GM10266 (cell line): ENCODE data around the gene DPH6.
"Not testable (repeated sequence)": the region's sequence is repeated elsewhere in the genome, so short reads cannot be mapped to it uniquely, and the experiment has no call there.

Experiments used
- DNase-seq: peaks from one replicate; pipeline ENCODE4 v3.0.0; 2012; ENCODE audit errors: extremely low spot score
- TF ChIP-seq, protein P1 (sequence below): IDR thresholded peaks from 2 replicates; pipeline ENCODE4 v1.5.1; 2012; ENCODE audit warnings: mild to moderate bottlenecking, low read depth; ENCODE audit not compliant: control insufficient read depth, insufficient read depth; ENCODE audit errors: missing control alignments

The DPH6 gene, protein sequence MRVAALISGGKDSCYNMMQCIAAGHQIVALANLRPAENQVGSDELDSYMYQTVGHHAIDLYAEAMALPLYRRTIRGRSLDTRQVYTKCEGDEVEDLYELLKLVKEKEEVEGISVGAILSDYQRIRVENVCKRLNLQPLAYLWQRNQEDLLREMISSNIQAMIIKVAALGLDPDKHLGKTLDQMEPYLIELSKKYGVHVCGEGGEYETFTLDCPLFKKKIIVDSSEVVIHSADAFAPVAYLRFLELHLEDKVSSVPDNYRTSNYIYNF

DNA sequence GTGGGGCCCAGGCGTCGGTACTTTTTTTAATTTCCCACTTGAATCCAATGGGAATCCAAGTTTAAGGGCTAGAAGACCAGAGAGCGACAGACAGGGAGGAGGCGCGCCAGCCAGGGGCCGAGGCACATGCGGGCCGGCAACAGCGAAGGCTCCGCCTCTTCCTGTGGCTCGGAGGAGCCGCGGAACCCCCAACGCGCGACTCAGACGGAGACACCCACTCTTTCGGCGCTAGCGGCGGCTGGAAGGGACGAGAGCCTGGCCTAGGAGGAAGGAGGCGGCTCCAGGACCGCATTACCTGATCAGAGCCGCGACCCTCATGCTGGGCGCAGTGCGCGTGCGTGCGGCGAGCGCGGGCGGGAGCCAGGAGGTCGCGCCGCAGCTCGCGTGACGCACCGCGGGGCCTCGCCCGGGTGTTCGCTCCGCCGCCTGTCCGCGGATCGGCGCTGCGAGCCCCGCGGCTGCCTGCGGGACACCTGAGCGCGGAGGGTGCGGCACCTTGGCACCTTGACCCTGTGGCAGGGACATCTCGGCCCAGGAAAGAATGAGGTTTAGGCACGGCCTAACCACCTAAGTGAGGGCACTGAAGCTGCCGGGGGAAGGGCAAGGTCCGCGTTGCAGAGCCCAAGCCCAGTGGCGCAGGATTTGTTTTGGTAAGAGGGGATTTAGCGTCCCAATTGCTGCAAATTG, at the start of gene DPH6:
Gene DPH6, minus strand, starts transcription at position 342 of the 687 bp plus-strand sequence. Its CDS starts 24 bp downstream, at position 318.
- peak; percentile 72 for DNase-seq
- TF ChIP-seq, protein P1, sequence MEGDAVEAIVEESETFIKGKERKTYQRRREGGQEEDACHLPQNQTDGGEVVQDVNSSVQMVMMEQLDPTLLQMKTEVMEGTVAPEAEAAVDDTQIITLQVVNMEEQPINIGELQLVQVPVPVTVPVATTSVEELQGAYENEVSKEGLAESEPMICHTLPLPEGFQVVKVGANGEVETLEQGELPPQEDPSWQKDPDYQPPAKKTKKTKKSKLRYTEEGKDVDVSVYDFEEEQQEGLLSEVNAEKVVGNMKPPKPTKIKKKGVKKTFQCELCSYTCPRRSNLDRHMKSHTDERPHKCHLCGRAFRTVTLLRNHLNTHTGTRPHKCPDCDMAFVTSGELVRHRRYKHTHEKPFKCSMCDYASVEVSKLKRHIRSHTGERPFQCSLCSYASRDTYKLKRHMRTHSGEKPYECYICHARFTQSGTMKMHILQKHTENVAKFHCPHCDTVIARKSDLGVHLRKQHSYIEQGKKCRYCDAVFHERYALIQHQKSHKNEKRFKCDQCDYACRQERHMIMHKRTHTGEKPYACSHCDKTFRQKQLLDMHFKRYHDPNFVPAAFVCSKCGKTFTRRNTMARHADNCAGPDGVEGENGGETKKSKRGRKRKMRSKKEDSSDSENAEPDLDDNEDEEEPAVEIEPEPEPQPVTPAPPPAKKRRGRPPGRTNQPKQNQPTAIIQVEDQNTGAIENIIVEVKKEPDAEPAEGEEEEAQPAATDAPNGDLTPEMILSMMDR, result no peak

DNA sequence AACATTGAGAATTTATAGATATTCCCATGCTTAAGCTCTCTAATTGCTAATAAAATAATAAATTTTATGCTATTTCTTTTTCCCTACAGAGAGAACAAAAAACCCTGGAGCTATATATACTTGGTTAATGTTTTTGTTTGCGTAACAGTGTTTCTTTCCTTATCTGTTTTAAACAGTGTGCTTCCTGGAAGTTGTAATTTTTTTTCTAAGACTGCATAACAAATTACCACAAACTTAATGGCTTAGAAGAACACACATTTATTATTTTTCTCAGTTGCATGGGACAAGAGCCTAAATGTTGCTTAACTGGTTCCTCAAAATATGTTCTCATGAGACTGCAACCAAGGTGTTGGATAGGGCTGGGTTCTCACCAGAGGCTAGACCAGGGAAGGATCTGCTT, 49.7 kb upstream of the DPH6 start:
- TF ChIP-seq, protein P1, result no peak
- DNase-seq, result no peak

DNA sequence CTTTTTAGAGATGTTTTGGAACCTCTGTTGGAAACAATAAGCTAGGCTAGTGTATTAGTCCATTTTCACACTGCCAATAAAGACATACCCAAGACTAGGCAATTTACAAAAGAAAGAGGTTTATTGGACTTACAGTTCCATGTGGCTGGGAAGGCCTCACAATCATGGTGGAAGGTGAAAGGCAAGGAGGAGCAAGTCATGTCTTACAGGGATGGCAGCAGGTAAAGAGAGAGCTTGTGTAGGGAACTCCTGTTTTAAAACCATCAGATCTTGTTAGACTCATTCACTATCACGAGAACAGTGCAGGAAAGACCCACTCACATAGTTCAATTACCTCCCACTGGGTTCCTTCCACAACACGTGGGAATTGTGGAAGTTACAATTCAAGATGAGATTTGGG, 46.0 kb upstream of the DPH6 start:
- DNase-seq, result not testable (repeated sequence)

DNA sequence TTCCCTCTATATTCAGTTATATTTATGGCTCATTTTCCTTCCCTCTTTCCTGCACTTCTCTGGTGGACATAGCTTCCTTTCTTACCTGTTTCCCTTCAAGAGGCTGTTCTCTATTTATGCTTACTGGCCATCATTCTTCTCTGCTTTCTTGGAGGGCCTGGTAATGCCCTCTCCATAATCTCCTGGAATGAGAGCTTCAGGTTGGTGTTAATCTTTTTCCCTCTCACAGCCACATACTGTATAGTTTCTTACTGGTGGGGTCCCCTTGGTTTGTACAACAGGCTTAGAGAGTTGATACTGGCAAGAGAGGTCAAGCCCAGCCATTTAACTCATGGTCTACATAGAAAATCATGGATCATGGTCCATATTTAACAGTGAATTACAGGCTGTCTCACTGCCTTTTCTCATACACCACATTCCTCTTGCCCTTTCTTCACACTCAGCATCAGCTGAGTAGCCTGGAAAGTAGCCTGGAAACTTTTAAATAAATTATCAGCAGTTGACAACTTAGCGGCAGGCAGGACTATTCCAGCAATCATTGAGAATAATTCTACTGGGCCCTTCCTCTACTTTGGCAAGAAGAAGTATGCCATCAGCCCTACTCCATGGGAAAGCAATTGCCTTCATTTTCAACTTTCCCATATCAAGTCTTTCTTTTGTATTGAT, 38.0 kb upstream of the DPH6 start:
- no peak for DNase-seq
- TF ChIP-seq, protein P1, result no peak

DNA sequence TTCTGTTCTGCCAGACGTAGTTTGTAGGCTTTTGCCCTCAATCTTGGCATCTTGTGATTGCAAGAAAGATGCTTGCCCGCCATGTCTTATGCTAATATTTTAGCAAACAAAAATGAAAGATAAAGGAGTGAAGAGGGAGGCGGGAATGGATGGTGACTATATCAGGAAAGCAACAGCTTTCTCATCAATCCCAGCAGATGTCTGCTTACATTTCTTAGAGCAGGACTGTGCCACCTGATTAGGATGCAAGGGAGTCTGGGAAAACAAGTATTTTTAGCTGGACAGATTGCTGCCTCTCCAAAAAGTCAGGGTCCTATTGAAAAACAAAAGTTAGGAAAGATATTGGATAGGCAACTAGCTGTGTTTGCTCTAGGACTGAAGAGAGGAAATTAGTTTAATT, 34.6 kb upstream of the DPH6 start:
- TF ChIP-seq, protein P1, result no peak

DNA sequence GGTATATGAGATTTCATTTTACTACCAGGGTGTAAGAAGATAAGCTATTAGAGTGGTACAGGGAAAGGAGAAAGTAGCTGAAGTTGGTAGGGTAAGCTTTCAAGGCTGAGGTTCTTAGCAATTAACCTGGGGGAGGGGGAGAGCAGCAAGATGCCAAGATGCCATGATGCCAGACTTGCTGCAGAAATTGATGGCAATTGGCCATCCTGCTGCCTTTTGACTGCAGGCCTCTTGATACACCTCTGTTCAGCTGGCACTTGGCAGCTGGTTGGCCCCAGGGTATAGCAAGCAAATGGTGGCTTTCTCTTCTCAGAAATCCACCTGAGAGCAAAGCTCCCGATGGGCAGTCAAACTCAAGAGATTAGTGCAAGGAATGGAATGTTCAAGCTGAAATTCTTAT, 21.4 kb upstream of the DPH6 start:
- DNase-seq, result no peak
- TF ChIP-seq, protein P1, result no peak

More for the DNA sequence above, 34.6 kb upstream of the DPH6 start:
- DNase-seq, result no peak

DNA sequence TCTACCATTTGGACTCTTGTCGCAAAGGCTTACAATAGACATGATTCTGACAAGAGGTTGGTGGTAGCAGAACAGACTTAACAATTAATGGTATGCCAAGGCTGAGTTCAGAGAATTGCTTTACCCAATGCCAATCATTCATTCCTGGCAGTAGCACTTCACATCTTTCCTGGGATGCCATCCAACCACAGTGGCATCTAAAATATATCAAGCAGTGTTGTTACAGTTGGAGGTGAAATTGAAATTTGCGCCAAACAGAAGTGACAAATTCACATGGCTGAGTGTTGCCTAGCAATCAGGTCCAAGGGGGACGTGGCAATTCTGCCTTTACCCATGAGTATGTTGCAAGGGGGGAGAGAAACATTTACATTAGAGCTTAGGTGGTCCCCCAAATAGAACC, 21.0 kb upstream of the DPH6 start:
- DNase-seq, result no peak
- TF ChIP-seq, protein P1, result no peak
